Stimulated activated CD8-positive, alpha-beta memory T cell treated with anti-CD3 and anti-CD28 coated beads, Interleukin-4, amount 100 ng/mL, for 48 hours (primary cell): Measurements from ENCODE around the gene ADCY7.
"Not testable (repeated sequence)": the region's sequence is repeated elsewhere in the genome, so short reads cannot be mapped to it uniquely, and the experiment has no call there.

Experiments used
- DNase-seq: peaks from one replicate; pipeline ENCODE4 v3.0.0-alpha.2; 2020

Gene ADCY7

GRCh38 chr16:50266337-50267091, at the start of gene ADCY7:
Gene ADCY7, plus strand, starts transcription at chr16:50266551. Its CDS starts 21,629 bp downstream, at chr16:50288180.
- peak; percentile 87 for DNase-seq

- no peak for DNase-seq
Measured at GRCh38 chr16:50219402-50219975, 46.9 kb upstream of the ADCY7 start.

DNA sequence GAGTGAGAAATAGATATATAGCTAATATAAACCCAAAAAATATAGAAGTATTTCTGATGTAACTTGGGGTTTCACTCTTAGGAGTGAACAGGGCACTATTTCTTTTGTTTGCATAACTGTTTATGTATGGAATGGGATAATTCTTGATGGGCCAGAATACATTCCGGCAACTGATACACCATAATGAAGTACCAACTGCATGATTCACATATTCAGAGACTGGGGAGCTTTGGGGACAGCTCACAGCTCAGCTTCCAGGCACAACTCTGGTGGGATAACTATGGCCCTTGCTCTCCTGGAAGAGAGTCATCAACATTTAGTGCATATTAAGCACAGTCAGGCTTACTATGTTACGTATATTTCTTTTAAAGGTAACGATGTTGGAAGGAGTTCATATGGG, 42.1 kb upstream of the ADCY7 start:
- DNase-seq, result no peak

GRCh38 chr16:50227120-50227519, 39.2 kb upstream of the ADCY7 start:
- no peak for DNase-seq

GRCh38 chr16:50227665-50228064, 38.7 kb upstream of the ADCY7 start:
- no peak for DNase-seq

DNA sequence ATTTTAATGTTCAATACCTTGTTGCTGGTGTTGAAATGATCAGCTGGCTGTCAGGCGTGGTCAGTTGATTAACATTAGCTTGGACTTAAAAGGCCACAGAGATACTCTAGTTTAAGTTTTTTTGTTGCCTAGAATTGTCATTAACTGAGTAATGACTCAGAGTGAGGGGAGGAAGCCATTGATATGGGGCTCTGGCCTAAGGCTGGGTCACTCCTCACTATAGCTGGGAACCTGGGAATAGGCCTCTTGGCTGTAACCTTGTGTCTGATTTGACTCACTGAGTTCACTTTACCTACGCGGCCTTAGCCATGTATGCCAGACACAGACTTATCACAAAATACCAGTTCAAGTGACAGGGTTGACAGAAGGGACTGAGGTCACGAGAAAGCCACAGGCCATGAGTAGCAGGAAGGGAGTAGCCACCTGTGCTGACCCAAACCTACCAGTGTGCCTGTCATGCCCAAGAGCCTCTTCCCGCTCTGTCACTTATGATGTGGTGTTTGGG, 37.9 kb upstream of the ADCY7 start:
- DNase-seq, result no peak

- DNase-seq, result no peak
Measured at GRCh38 chr16:50229149-50229726, 37.1 kb upstream of the ADCY7 start.

DNA sequence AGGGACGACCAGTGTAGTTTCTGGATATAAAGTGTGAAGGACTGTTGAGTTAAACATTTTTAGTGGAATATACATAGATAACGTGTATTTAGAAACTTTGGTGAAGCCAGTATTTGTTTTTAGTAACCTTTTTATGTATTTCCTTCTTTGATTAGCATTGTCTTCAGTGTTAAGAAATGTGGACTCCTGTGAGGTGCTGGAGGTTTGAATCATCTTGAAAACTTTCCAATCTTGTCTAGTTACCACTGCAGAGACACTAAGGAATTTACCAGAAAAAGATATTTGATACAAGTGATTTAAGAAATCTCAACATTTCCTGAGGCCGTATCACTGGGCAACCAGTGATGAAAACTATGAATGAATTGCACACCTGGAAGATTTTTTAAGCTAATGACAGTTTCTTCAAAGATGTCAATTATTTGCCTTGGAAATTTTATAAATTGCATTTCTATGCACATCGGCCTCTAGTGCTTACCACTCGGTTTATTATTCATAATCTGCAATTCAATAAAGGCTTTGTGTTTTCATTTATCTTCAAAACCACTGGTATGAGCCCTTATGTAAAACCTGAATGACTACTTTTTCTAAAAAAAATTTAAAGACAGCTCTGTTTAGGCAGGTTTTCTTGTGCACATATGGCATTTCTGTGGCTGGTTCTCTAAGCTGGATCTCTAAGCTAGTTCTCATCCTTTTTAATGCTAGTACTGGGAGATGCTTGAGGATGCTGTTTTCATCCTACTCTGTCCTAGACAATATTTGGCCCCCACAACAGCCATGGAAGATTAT, 31.4 kb upstream of the ADCY7 start:
- DNase-seq, result no peak

- DNase-seq, result no peak
Measured at GRCh38 chr16:50235581-50235980, 30.8 kb upstream of the ADCY7 start.

DNA sequence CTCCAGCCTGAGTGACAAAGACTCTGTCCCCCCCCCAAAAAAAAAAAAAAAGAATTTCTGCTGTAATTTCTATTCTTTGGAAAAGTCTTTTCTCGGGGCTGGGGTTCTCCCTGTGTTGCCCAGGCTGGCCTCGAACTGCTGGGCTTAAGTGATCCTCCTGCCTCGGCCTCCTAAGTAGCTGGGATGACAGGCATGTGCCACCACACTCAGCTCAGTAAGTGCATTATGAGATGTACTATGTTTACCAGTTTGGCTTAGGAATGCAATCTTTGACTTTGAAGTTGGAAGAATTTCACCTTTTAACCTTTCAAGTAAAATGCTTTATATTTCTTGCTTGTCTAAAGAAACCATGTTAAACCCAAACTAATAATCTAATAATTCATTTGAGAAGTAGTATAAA, 28.0 kb upstream of the ADCY7 start:
- no peak for DNase-seq

GRCh38 chr16:50238868-50239301, 27.5 kb upstream of the ADCY7 start:
- no peak for DNase-seq

DNA sequence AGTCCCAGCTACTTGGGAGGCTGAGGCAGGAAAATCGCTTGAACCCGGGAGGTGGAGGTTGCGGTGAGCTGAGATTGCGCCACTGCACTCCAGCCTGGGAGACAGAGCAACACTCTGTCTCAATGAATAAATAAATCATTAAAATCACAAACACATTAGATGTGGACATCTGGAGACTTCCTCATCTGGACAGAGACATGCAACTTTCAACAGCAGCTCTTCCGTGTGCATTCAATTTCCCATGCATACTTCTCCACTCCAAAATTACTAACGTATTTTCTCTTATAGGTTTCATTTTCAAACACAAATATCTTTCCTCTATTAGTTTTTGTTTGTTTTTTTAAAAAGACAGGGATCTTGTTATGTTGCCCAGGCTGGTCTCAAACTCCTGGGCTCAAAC, 23.3 kb upstream of the ADCY7 start:
- DNase-seq, result not testable (repeated sequence)

DNA sequence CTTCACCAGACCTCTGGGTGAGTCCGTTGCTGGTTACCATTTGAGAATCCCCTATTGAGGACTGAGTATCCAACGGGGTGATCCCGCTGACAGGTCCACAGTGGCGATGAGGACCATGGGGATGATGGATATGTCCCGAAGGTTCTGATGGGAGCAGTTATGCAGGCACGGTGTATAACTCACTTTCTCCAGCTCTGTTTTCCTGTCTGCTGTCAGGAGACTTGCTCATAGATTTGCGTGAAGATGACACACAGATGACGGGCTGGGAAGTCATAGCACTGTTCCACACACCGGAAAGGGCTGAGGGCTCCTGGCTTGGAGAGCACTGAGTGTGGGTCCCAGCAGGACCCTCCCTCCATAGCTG, 22.2 kb upstream of the ADCY7 start:
- no peak for DNase-seq

GRCh38 chr16:50244504-50245416, 21.6 kb upstream of the ADCY7 start:
- no peak for DNase-seq

- DNase-seq, result peak; percentile 80
Measured at GRCh38 chr16:50245417-50246298, 20.7 kb upstream of the ADCY7 start.

GRCh38 chr16:50246299-50247122, 19.8 kb upstream of the ADCY7 start:
- no peak for DNase-seq

GRCh38 chr16:50247123-50247905, 19.0 kb upstream of the ADCY7 start:
- no peak for DNase-seq

DNA sequence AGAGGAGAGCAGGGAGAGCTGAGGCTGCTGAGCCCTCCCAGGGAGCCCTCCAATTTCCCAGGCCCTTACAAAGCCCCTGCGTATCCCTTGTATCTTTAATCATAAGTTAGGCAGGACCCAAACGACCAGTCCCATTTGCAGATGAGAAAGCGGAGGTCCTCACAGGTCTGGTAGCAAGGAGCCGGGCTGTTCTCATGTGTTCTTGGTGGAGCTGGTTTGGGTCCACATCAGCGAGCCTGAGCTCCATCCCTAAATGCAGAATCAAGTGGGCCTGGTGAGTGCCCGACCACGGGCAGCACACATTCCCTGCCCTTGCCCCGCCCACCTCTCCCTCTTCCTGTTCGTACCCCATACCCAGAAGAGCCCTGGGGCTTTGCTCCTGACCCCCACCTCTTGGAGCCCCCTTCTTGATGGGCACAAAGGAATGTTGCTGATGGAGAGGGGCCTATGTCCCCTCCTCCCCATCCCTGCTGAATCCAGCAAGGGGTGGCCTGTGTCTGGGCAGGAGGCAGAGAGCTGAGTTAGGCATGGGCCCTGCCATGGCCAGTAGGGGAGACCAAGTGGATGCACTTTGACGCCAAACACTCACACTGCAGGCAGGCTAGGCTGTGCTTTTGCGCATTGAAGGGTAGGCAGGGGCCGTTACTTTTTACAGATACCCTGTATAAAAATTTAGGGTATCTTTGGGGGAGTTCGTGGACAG, 18.3 kb upstream of the ADCY7 start:
- DNase-seq, result no peak

DNA sequence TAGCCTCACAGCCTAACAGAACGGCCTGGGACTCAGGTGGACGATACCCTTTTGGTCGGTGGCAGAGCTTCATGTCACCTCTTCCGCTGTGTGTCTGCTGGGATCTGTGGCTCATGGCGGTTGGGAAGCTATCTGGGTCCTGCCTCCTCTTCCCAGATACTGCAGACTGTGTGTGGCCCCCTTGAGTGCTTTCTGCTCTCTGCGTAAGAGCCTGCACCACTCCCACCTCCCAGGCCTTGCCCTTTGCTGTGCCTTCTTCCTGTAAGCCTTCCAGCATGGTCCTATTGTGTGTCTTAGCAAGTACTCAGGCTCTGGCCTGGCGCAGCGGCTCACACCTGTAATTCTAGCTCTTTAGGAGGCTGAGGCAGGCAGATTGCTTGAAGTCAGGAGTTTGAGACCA, 17.5 kb upstream of the ADCY7 start:
- no peak for DNase-seq
